Endodermal cell (in vitro differentiated cells): ENCODE results near the gene MARCHF5. TPM values are rescaled to one million over a fixed set of nuclear protein-coding genes. Genes with fewer than 3 reads are reported as not detected.

Experiments
- DNase-seq: peaks from one replicate; pipeline ENCODE4 v3.0.0-alpha.2; 2017
- H3K27ac ChIP-seq: 2 replicates; pipeline ENCODE4 v1.5.1; 2013; ENCODE audit warnings: mild to moderate bottlenecking, low read depth, low read length, moderate library complexity
- H3K27me3 ChIP-seq: 2 replicates; pipeline ENCODE4 v1.6.1; 2013; ENCODE audit warnings: mild to moderate bottlenecking, low read length, moderate library complexity; ENCODE audit not compliant: insufficient read depth, control insufficient read depth, poor library complexity, severe bottlenecking
- H3K36me3 ChIP-seq: 2 replicates; pipeline ENCODE4 v1.7.0; 2013; ENCODE audit warnings: mild to moderate bottlenecking, low read length, moderate library complexity; ENCODE audit not compliant: control insufficient read depth, insufficient read depth
- H3K4me1 ChIP-seq: one replicate; pipeline ENCODE4 v1.7.0; 2013; ENCODE audit warnings: low read length; ENCODE audit not compliant: control insufficient read depth, insufficient read depth
- H3K4me3 ChIP-seq: 2 replicates; pipeline ENCODE4 v1.5.1; 2013; ENCODE audit warnings: mild to moderate bottlenecking, low read length, moderate library complexity
- H3K9ac ChIP-seq: 2 replicates; pipeline ENCODE4 v1.6.1; 2013; ENCODE audit warnings: mild to moderate bottlenecking, low read length, moderate library complexity; ENCODE audit not compliant: poor library complexity, severe bottlenecking; ENCODE audit errors: extremely low read depth
- H3K9me3 ChIP-seq: 2 replicates; pipeline ENCODE4 v1.6.1; 2013; ENCODE audit warnings: mild to moderate bottlenecking, low read length, moderate library complexity; ENCODE audit not compliant: control insufficient read depth
- H3K27ac Mint-ChIP-seq: 2 replicates; pipeline ENCODE4 v1.8.0; 2020; ENCODE audit warnings: mixed read lengths
- H3K27me3 Mint-ChIP-seq: 2 replicates; pipeline ENCODE4 v1.8.0; 2021; ENCODE audit warnings: mild to moderate bottlenecking, mixed read lengths; ENCODE audit not compliant: insufficient read depth
- H3K36me3 Mint-ChIP-seq: 2 replicates; pipeline ENCODE4 v1.8.0; 2020; ENCODE audit warnings: low read depth, mixed read lengths
- H3K4me1 Mint-ChIP-seq: 2 replicates; pipeline ENCODE4 v1.8.0; 2020; ENCODE audit warnings: mixed read lengths
- H3K4me3 Mint-ChIP-seq: 2 replicates; pipeline ENCODE4 v1.8.0; 2020; ENCODE audit warnings: mild to moderate bottlenecking, moderate library complexity, mixed read lengths
- H3K9me3 Mint-ChIP-seq: 2 replicates; pipeline ENCODE4 v1.8.0; 2020; ENCODE audit warnings: mild to moderate bottlenecking, mixed read lengths
- WGBS, 2 experiments: methylation state at CpG; one replicate each; pipeline versions ENCODE4 v1.1.5 to v1.1.7; 2013; ENCODE audit warnings: missing lambda C conversion rate in 2 of 2, mixed read lengths in 1 of 2; ENCODE audit not compliant: insufficient coverage in 1 of 2, insufficient read length in 1 of 2; 5-methylcytosine and 5-hydroxymethylcytosine counted together
- total RNA-seq, 2 donors: library from RNA; stranded (reverse); fragmentation: NEBNext Ultra II Directional in 1 of 2; extraction: Animal tissue kit (Norgen Biotek cat#: 25700) in 1 of 2; gene quantifications; 2 replicates in 1 of 2; 3 replicates in 1 of 2; pipeline ENCODE4 v1.2.1, GENCODE V29; 2021
- TF ChIP-seq, protein P1 (sequence below): fragments of 200-600 bp; sonication (generic); conservative IDR thresholded peaks from 2 replicates; pipeline ENCODE4 v1.5.0; 2021; ENCODE audit warnings: antibody characterized with exemption, mild to moderate bottlenecking

MARCHF5 gene
- total RNA-seq, 2 donors from 2014 or later, result 29.8 to 38.0 TPM

- no peak for DNase-seq
- Histone ChIP-seq H3K27ac (no peak overlapping the region), H3K27me3 (no peaks in the 10 kb centered on the region), H3K9me3 (no peaks in the 10 kb centered on the region), H3K4me1 (no peaks in the 10 kb centered on the region), H3K9ac (no peak overlapping the region), H3K36me3 (peaks cover 37% of the 10 kb centered on the region), H3K4me3 (no peak overlapping the region)
- H3K4me1 Mint-ChIP-seq, result peaks cover 14% of the 10 kb centered on the region
- no CpG with 5 or more reads among the region's 1 CpG for WGBS, 2 experiments
- H3K27ac Mint-ChIP-seq, result no peak overlapping the region
- no peaks in the 10 kb centered on the region for H3K27me3 Mint-ChIP-seq
- TF ChIP-seq, protein P1, sequence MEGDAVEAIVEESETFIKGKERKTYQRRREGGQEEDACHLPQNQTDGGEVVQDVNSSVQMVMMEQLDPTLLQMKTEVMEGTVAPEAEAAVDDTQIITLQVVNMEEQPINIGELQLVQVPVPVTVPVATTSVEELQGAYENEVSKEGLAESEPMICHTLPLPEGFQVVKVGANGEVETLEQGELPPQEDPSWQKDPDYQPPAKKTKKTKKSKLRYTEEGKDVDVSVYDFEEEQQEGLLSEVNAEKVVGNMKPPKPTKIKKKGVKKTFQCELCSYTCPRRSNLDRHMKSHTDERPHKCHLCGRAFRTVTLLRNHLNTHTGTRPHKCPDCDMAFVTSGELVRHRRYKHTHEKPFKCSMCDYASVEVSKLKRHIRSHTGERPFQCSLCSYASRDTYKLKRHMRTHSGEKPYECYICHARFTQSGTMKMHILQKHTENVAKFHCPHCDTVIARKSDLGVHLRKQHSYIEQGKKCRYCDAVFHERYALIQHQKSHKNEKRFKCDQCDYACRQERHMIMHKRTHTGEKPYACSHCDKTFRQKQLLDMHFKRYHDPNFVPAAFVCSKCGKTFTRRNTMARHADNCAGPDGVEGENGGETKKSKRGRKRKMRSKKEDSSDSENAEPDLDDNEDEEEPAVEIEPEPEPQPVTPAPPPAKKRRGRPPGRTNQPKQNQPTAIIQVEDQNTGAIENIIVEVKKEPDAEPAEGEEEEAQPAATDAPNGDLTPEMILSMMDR, result no peak
- H3K4me3 Mint-ChIP-seq, result no peak overlapping the region
- H3K9me3 Mint-ChIP-seq, result no peaks in the 10 kb centered on the region
- peaks cover 40% of the 10 kb centered on the region for H3K36me3 Mint-ChIP-seq
Observed at GRCh38 chr10:92309272-92309671, 18.3 kb downstream of the MARCHF5 start.

DNA sequence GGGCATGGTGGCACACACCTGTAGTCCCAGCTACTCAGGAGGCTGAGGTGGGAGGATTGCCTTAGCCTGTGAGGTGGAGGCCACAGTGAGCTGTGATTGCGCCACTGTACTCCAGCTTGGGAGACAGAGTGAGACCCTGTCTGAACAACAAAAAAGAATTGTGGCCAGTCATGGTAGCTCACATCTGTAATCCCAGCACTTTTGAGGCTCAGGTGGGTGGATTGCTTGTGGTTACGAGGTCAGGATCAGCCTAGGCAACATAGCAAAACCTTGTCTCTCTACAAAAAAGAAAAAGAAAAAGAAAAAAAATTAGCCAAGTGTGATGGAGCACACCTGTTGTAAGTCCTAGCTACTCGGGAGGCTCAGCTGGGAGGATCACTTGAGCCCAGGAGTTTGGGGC lies 22.8 kb downstream of the MARCHF5 start:
- Mint-ChIP-seq H3K36me3 (peaks cover 60% of the 10 kb centered on the region), H3K4me3 (no peak overlapping the region)
- 88 to 91% methylated on average over 1 to 3 of the region's 3 CpGs for WGBS, 2 experiments

GRCh38 chr10:92316610-92317009 lies 25.6 kb downstream of the MARCHF5 start:
- TF ChIP-seq, protein P1, result no peak
- H3K9me3 ChIP-seq, result no peaks in the 10 kb centered on the region
- no peak for DNase-seq
- H3K4me3 ChIP-seq, result no peak overlapping the region
- no peaks in the 10 kb centered on the region for H3K27me3 ChIP-seq
- no peak overlapping the region for H3K27ac ChIP-seq
- no peak overlapping the region for H3K27ac Mint-ChIP-seq
- H3K4me1 ChIP-seq, result no peaks in the 10 kb centered on the region
- peaks cover 65% of the 10 kb centered on the region for H3K36me3 Mint-ChIP-seq
- no peaks in the 10 kb centered on the region for H3K9me3 Mint-ChIP-seq
- H3K4me3 Mint-ChIP-seq, result no peak overlapping the region
- no peaks in the 10 kb centered on the region for H3K4me1 Mint-ChIP-seq
- H3K9ac ChIP-seq, result no peak overlapping the region
- peaks cover 63% of the 10 kb centered on the region for H3K36me3 ChIP-seq
- 100% methylated on average over 2 of the region's 2 CpGs; no CpG with 5 or more reads in 1 of the 2 experiments for WGBS, 2 experiments
- no peaks in the 10 kb centered on the region for H3K27me3 Mint-ChIP-seq

More for the DNA sequence above, 22.8 kb downstream of the MARCHF5 start:
- Histone ChIP-seq H3K36me3 (peaks cover 66% of the 10 kb centered on the region), H3K9me3 (no peaks in the 10 kb centered on the region), H3K4me1 (no peaks in the 10 kb centered on the region), H3K4me3 (no peak overlapping the region), H3K27me3 (no peaks in the 10 kb centered on the region), H3K9ac (no peak overlapping the region), H3K27ac (no peak overlapping the region)
- TF ChIP-seq, protein P1, result no peak
- no peak overlapping the region for H3K27ac Mint-ChIP-seq
- H3K4me1 Mint-ChIP-seq, result no peaks in the 10 kb centered on the region
- DNase-seq, result no peak
- H3K27me3 Mint-ChIP-seq, result no peaks in the 10 kb centered on the region
- no peaks in the 10 kb centered on the region for H3K9me3 Mint-ChIP-seq
